Iris pigment epithelial cell (primary cell): Measurements from ENCODE around the gene CHD2.

ENCODE experiments used
- DNase-seq: peaks from one replicate; pipeline ENCODE4 v3.0.0-alpha.2; 2011; ENCODE audit warnings: low read depth

The CHD2 gene

DNA sequence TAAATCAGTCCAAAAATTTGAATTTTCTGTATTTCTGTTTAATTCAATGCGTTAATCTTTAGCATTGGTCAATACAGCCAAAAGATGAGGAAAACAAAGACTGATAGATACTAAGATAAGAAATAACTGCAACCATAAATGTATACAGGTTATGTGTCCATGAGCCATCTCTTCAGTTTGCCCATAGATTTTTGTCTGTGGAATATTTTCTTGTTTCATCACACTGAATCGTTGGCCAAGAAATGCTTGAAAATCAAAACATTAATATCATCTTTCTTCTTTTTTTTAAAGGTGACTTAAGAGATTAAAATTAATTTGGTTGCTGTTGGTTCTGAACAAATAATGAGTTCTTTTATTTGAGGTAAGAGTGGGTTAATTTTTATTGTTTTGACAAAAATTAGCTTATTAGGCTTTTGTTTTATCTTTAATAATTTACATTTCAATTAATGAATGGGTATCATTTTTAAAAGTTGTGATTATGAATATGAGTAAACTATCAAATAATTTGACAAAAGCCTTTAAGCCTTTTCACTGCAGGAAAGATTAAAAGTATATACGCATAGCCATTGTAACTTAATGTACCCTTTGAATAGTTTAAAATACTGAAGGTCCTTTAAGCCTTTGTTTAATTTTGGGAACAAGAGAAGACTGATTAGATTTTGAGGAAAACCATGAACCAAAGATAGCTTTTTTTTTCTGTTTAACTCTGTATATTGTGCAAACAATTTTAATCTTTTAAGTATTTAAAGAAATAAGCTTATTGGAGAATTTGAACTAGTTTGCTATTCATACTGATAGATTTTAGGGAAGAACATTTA, 14.7 kb upstream of the CHD2 start:
- no peak for DNase-seq

GRCh38 chr15:92886042-92886537, 14.0 kb upstream of the CHD2 start:
- no peak for DNase-seq

DNA sequence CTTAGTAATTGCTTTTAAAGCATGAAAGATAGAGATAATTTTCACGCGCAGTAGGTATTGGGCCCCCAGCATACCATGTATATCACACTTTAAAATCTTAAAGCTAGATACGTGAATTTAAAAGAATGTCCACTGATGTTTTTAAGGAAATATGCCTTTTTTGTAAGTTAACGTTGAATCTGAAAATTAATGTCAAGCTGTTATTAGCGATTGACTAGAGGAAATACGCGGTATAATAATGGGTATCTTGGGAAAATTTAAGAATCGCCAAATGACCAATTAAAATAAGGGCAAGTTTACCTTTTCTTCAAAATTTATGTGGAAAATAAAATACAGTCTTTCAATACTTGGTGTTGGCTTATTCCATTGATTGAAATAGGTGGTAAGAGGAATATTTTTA, 13.3 kb upstream of the CHD2 start:
- no peak for DNase-seq

- no peak for DNase-seq
These were observed 12.3 kb upstream of the CHD2 start for GRCh38 chr15:92887869-92888268.

DNA sequence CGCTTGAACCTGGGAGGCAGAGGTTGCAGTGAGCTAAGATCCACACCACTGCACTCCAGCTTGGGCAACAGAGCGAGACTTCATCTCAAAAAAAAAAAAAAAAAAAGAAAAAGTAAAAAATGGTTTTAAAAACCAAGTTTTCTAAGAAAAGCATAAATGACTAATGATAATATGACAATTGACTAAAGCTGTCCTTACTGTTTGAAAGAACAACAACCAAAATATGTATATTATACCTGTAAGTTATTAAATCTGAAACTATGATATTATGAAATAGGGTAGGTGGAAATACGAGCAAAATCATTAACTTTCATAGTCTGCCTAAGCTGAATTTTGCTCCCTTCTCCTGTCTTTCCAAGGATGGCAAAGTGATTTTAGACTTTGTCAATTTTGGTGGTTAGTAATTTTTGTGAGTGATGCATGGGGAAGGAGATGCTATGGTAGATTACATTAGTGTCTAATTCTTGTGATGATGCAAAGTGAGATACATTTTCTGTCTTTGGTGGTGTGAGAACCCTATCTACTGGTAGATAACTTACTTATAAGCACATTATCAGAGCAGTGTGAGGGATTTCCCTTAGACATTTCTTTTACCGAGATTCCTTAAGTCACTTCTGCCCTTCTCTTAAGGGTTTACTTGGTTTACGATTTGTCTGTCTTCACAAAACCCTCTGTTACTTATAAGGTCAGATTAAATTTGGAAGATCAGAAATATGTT, 10.6 kb upstream of the CHD2 start:
- DNase-seq = no peak

GRCh38 chr15:92891533-92892200, 8.5 kb upstream of the CHD2 start:
- DNase-seq = no peak

DNA sequence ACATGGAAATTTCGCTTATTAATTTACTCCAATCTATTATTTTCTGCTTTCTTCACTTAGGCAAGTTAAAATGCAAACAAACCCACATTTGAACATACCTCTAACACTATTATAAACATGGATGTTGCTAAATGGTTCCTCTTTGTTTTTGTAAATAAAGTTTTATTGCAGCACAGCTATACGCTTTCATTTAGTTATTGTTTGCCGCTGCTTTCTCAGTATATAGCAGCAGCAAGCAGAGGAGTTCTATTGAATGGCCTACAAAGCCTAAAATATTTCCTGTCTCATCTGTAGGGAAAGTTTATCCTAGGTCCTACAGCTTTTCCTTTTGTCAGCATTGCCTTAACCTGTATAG, 7.9 kb upstream of the CHD2 start:
- DNase-seq = no peak

DNA sequence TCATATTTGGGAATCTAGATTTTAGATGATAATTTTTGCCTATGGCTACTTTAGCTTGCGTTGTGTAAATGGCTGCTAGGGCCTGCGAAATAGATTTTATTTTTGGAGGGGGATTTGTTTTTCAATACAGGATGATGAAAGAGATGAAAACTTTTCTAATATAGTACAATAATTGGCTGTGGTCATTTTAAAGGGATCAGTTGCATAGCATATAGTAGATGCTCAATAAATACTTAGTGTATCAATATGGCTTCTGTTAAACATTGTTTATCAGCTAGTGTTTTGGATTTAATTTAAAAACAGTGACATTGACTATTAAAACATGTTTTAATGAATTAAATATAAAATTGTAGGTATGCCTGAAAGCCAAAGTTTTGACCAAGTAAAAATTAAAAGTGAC, 6.9 kb upstream of the CHD2 start:
- no peak for DNase-seq

DNA sequence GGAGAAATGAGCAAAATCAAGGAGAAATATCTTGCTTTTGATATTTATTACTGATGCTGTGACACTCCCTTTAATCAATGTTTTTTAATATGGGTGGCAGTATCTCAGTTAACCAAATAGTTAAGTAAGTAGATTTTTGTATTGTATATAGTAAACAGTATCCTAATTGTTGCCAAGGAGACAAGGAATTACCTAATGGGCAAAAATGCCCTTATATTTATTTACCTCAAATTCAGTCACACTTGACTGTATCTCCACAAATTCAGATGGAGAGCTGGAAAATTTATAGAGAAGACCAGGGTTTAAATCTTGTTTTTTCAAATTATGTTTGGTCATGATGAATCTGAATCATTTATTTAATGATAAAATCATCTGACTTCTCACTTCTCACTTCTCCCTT, 3.6 kb upstream of the CHD2 start:
- no peak for DNase-seq

DNA sequence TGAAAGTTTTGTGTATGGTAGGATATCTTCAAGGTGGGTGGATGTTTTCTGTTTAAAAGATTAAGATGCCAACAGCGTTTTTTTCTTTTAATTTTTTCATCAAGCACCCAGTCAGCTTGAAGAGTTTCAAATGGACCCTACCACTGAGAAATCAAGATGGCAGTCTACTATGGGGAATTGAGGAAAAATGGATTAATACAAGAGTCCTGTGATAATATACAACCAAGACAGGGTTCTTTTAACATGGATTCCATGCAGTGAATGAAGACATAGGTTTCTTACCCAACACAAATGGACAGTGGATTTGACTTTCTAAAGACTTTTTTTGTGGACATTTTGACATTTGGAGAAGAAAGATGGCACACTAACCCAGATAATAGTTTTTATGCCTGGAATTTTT, 2.5 kb upstream of the CHD2 start:
- DNase-seq = no peak

DNA sequence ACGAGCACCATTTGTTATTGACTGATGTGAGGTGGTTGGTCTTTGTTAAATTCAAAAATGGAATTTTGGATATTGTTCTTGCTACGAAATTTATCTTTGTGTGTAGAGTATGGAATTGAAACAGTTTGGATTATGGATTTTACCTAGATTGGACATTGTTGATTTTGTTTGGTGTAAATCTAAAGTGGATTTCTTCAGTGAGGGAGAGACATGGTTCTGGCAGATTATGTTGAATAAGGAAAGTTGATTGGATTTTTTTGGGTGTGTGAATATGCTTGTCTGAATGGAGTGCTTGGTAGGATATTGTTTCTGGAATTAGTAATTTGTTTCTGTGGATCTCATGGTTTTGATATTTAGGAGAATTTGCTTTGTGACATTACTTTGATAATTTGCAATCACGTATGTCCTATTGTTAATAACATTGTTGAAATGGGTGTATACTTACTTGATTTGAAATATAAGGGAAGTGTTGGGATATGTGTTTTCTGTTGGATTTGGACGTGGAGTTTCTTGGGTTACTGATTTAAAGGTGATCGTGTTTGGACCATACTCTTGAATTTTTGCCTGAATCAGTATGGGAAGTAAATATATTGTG, 1.0 kb upstream of the CHD2 start:
- no peak for DNase-seq

- DNase-seq = no peak
These were observed 550 bp upstream of the CHD2 start for GRCh38 chr15:92899601-92899947.

GRCh38 chr15:92900731-92901071, 577 bp downstream of the CHD2 start:
- no peak for DNase-seq

DNA sequence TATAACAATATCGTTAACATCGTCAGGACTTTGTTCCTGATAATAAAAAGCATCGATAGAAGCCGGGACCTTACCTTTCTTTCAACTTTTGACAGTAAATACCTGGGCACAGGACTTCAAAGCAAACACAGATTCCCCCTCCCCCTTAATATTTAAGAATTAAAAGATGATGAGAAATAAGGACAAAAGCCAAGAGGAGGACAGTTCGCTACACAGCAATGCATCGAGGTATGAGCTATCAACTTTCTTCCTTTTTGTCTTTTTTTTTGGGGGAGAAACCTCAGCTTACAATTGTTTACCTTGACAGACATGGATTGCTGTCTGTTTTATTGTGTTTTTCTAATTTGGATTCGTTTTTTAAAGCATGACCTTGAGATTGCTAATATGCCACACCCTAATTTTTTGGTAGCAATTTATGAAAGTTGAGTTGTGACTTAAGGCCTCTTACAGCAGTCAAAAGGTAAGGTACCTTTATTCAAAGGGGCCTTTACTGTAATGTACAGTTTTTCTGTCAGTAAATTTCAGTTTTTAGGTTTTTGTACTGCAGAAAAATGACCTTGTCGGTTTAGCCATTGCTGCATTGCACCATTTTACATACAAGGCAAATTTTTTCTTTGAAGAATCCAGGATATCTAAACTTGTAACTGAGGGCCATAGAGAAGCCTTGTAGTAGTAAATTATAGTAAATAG, 1.1 kb downstream of the CHD2 start:
- no peak for DNase-seq

- peak; percentile 62 for DNase-seq
These were observed 1.9 kb downstream of the CHD2 start for GRCh38 chr15:92901995-92902394.

- DNase-seq = no peak
These were observed 2.8 kb downstream of the CHD2 start for GRCh38 chr15:92902737-92903593.

GRCh38 chr15:92903631-92903965, 3.5 kb downstream of the CHD2 start:
- DNase-seq = no peak

- DNase-seq = peak; percentile 98
These were observed 4.0 kb downstream of the CHD2 start for GRCh38 chr15:92903966-92904721.

- no peak for DNase-seq
These were observed 4.8 kb downstream of the CHD2 start for GRCh38 chr15:92904722-92905571.

- no peak for DNase-seq
These were observed 5.9 kb downstream of the CHD2 start for GRCh38 chr15:92906020-92906419.
